GM21381 (cell line): ENCODE measurements around the gene MAGI2.

Source experiments
- ATAC-seq: cut with Tn5 transposase; IDR thresholded peaks from one replicate; pipeline ENCODE4 v1.9.1; 2021; ENCODE audit warnings: mild to moderate bottlenecking, moderate library complexity; ENCODE audit not compliant: unreplicated experiment

Gene MAGI2

GRCh38 chr7:78396210-78396609 is 1057.3 kb downstream of the MAGI2 start:
- ATAC-seq: no peak

- ATAC-seq: no peak
Measured at GRCh38 chr7:78395298-78396036, 1058.0 kb downstream of the MAGI2 start.

- ATAC-seq: no peak
Measured at GRCh38 chr7:78389022-78389421, 1064.4 kb downstream of the MAGI2 start.

- ATAC-seq: no peak
Measured at GRCh38 chr7:78386520-78386919, 1066.9 kb downstream of the MAGI2 start.

GRCh38 chr7:78383096-78383880 is 1070.2 kb downstream of the MAGI2 start:
- ATAC-seq: no peak

- ATAC-seq: no peak
Measured at GRCh38 chr7:78379148-78379547, 1074.3 kb downstream of the MAGI2 start.

GRCh38 chr7:78377532-78377931 is 1075.9 kb downstream of the MAGI2 start:
- no peak for ATAC-seq

GRCh38 chr7:78370936-78371335 is 1082.5 kb downstream of the MAGI2 start:
- ATAC-seq: no peak

GRCh38 chr7:78368771-78369170 is 1084.7 kb downstream of the MAGI2 start:
- no peak for ATAC-seq

- ATAC-seq: no peak
Measured at GRCh38 chr7:78367280-78367773, 1086.1 kb downstream of the MAGI2 start.

GRCh38 chr7:78363866-78364265 is 1089.6 kb downstream of the MAGI2 start:
- no peak for ATAC-seq

- no peak for ATAC-seq
Measured at GRCh38 chr7:78359836-78360235, 1093.6 kb downstream of the MAGI2 start.

GRCh38 chr7:78357709-78358108 is 1095.8 kb downstream of the MAGI2 start:
- no peak for ATAC-seq

- no peak for ATAC-seq
Measured at GRCh38 chr7:78355834-78356233, 1097.6 kb downstream of the MAGI2 start.

GRCh38 chr7:78350926-78351325 is 1102.5 kb downstream of the MAGI2 start:
- ATAC-seq: no peak

- ATAC-seq: no peak
Measured at GRCh38 chr7:78350391-78350790, 1103.1 kb downstream of the MAGI2 start.

GRCh38 chr7:78346827-78347226 is 1106.6 kb downstream of the MAGI2 start:
- ATAC-seq: no peak

GRCh38 chr7:78345979-78346378 is 1107.5 kb downstream of the MAGI2 start:
- no peak for ATAC-seq

GRCh38 chr7:78345293-78345911 is 1108.1 kb downstream of the MAGI2 start:
- ATAC-seq: no peak

GRCh38 chr7:78334426-78334825 is 1119.0 kb downstream of the MAGI2 start:
- ATAC-seq: no peak

GRCh38 chr7:78333530-78334425 is 1119.7 kb downstream of the MAGI2 start:
- ATAC-seq: no peak
